Fibroblast of skin of left biceps (primary cell): ENCODE results near the gene DAP3.
A peak's percentile ranks its signal among the peaks of the same experiment; 100 is the strongest.
"Not testable (repeated sequence)": the region's sequence is repeated elsewhere in the genome, so short reads cannot be mapped to it uniquely, and the experiment has no call there.

Source experiments
- DNase-seq, 2 experiments: peaks; one replicate each; pipeline ENCODE4 v3.0.0-alpha.2; 2013; ENCODE audit warnings: low read depth in 2 of 2

Gene DAP3

GRCh38 chr1:155687705-155688323 is 1.1 kb upstream of the DAP3 start:
- DNase-seq = not testable (repeated sequence)

GRCh38 chr1:155688324-155689080 is 389 bp upstream of the DAP3 start, which contains the start of gene YY1AP1:
YY1AP1 (minus strand) TSS chr1:155688774; CDS start chr1:155680436, 8,338 bp downstream.
- peak; percentile 69 to 71 for DNase-seq

GRCh38 chr1:155691992-155692528 is 3.2 kb downstream of the DAP3 start:
- no peak for DNase-seq

- no peak for DNase-seq
Observed at GRCh38 chr1:155694167-155694566, 5.3 kb downstream of the DAP3 start.

GRCh38 chr1:155695072-155695471 is 6.2 kb downstream of the DAP3 start:
- no peak for DNase-seq

GRCh38 chr1:155695608-155696007 is 6.7 kb downstream of the DAP3 start:
- DNase-seq = no peak

GRCh38 chr1:155696524-155696923 is 7.6 kb downstream of the DAP3 start:
- DNase-seq = no peak

GRCh38 chr1:155697046-155697445 is 8.2 kb downstream of the DAP3 start:
- no peak for DNase-seq

GRCh38 chr1:155697616-155698015 is 8.7 kb downstream of the DAP3 start:
- DNase-seq = not testable (repeated sequence)

- no peak for DNase-seq
Observed at GRCh38 chr1:155698382-155699038, 9.6 kb downstream of the DAP3 start.

- DNase-seq = not testable (repeated sequence)
Observed at GRCh38 chr1:155699062-155699461, 10.2 kb downstream of the DAP3 start.

- DNase-seq = not testable (repeated sequence)
Observed at GRCh38 chr1:155701675-155702074, 12.8 kb downstream of the DAP3 start.

- DNase-seq = no peak
Observed at GRCh38 chr1:155703216-155703615, 14.3 kb downstream of the DAP3 start.

GRCh38 chr1:155704414-155704813 is 15.5 kb downstream of the DAP3 start:
- not testable (repeated sequence) for DNase-seq

GRCh38 chr1:155706139-155706538 is 17.2 kb downstream of the DAP3 start:
- peak in 1 of 2 experiments; percentile 9 for DNase-seq

GRCh38 chr1:155709391-155709790 is 20.5 kb downstream of the DAP3 start:
- no peak for DNase-seq

GRCh38 chr1:155711457-155711856 is 22.6 kb downstream of the DAP3 start:
- DNase-seq = not testable (repeated sequence)

GRCh38 chr1:155712636-155713035 is 23.7 kb downstream of the DAP3 start:
- not testable (repeated sequence) for DNase-seq

GRCh38 chr1:155713075-155713474 is 24.2 kb downstream of the DAP3 start:
- DNase-seq = no peak

- DNase-seq = not testable (repeated sequence)
Observed at GRCh38 chr1:155715056-155715455, 26.2 kb downstream of the DAP3 start.

- DNase-seq = no peak
Observed at GRCh38 chr1:155715777-155716176, 26.9 kb downstream of the DAP3 start.

GRCh38 chr1:155717041-155717440 is 28.1 kb downstream of the DAP3 start:
- no peak for DNase-seq
